Ecto neural progenitor cell (in vitro differentiated cells): ENCODE measurements around the gene LGALS13.
"Not testable (repeated sequence)": the region's sequence is repeated elsewhere in the genome, so short reads cannot be mapped to it uniquely, and the experiment has no call there.

Experiments used
- DNase-seq: peaks from one replicate; pipeline ENCODE4 v3.0.0-alpha.2; 2018; ENCODE audit warnings: low spot score

LGALS13 gene

GRCh38 chr19:39623946-39624345, 21.6 kb downstream of the LGALS13 start:
- DNase-seq = no peak

DNA sequence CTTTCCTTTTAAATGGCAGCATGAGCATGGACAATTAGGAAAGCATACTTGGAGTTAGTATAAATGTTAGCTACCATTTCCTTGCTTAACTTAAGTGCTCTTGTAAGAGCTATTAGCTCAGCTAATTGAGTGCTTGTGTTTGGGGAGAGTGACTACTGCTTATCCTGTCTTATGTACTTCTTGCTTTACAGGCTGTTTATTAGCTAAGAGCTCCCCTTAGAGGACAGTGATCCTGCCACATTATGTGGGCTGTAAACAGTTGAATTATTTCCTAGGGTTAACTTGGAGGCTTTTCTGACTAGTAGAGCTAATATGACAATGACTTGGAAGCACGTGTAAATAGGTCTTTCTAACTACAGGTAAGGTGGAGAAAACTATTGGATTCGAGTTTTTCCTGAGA, 25.3 kb downstream of the LGALS13 start:
- DNase-seq = not testable (repeated sequence)

DNA sequence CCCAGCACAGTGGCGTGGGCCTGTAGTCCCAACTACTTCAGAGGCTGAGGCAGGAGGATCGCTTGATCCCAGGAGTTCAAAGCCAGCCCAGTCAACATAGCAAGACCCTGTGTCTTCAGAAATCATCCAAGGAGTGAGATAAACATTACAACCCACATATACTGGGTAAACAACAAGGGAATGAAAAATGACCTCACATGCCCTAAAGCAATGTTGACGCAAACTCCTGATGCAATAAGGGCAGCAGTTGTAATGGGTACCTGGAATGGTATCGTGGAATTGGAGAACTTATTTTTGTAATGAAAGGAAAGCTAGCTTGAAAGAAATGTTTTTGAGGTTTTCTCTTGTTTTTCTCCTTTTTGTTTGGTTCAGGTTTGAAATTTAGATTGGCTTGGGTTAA, 28.9 kb downstream of the LGALS13 start:
- DNase-seq = no peak

- no peak for DNase-seq
Observed at GRCh38 chr19:39631626-39632025, 29.3 kb downstream of the LGALS13 start.

- no peak for DNase-seq
Observed at GRCh38 chr19:39637891-39638290, 35.6 kb downstream of the LGALS13 start.

- no peak for DNase-seq
Observed at GRCh38 chr19:39641773-39642172, 39.4 kb downstream of the LGALS13 start.

GRCh38 chr19:39643591-39643990, 41.3 kb downstream of the LGALS13 start:
- no peak for DNase-seq

DNA sequence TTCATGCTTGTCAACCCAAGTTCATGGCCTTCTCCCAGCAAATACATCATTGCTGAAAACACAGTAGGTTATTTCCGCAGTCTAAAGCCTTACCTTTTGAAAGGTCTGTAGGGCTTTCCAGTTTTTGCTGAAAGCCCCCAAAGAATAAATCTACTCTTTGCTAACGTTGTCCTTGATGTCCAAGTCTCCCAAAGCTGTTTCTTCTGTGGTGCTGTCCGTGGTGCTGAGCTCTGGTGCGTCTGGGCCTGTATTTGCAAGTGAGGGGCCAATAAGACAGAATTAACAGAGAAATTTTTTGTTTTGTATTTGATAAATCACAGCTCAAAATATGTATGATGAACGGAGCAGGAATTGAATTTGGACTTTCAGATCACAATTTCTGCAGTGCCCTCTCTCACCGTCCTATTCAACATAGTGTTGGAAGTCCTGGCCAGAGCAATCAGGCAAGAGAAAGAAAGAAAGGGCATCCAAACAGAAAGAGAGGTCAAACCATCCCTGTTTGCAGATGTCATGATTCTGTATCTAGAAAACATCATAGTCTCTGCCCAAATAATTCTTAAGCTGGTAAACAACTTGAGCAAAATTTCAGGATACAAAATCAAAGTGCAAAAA, 43.6 kb downstream of the LGALS13 start:
- DNase-seq = peak; percentile 57

GRCh38 chr19:39647918-39648317, 45.6 kb downstream of the LGALS13 start:
- DNase-seq = no peak

DNA sequence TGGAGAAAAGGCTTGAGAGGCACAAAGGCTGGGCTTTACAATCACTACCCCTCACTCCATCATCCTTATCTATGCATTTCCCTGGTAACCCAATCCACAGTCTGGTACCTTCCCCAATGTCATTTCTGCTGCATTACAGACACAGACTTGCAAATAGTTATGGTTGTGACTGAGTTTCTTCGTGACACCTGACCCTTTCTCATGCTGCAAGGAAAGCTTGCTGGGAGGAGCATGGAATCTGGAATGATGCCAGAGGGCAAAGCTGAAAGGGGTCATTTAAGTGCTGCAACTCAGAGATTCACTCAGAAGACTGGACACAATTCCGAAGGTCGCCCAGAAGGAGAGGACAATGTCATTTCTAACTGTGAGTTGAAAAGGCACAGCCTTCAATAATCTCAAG, 53.3 kb downstream of the LGALS13 start, which contains the start of gene LGALS16:
Gene LGALS16, plus strand, starts transcription at position 301 of the 400 bp plus-strand sequence. Its CDS starts 49 bp downstream, at position 350.
- DNase-seq = no peak
